Measurements from ENCODE around the gene UQCC3. TPM values are rescaled to one million over a fixed set of nuclear protein-coding genes. Genes with fewer than 3 reads are reported as not detected.

Gene UQCC3
- total and polyA plus RNA-seq, 4 donors, result 3.0 to 12.7 (median 5.3) TPM

DNA sequence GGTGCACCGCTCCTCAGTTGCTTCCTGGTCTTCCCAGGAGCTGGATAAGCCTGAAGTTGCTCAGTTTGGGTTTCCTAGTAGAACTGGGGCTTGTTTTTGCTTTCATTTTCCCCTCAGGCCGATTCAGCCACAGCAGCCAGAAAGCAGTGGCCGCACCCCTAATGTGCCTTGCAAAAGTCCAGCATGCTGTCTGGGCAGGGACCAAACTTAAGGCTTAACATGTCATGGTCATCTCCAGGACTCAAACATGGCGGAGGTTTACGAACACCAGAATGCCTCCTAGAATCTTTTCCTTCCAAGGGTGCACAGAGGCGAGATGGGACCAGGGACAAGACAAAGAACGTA lies 38.5 kb downstream of the UQCC3 start:
- DNase-seq, result peak in 1 of 2 donors; percentile 73
- H3K4me1 ChIP-seq (ENCODE audit: control insufficient read depth in 1 of 2, insufficient read depth in 2 of 2, low read length in 2 of 2), result no peaks in the 10 kb centered on the region
- no peak for ATAC-seq (ENCODE audit: low FRiP score)

GRCh38 chr11:62712276-62712812 lies 40.9 kb downstream of the UQCC3 start:
- H3K27me3 ChIP-seq (ENCODE audit: control insufficient read depth in 1 of 2, insufficient read depth in 2 of 2, low read length in 1 of 2), result no peaks in the 10 kb centered on the region
- intact Hi-C loops (cut with DNase I), result no loop called here
- H3K27ac ChIP-seq (ENCODE audit: low read depth in 1 of 2, low read length in 2 of 2), result no peak overlapping the region
- no peak for ATAC-seq (ENCODE audit: low FRiP score)
- H3K4me3 ChIP-seq (ENCODE audit: low read length in 2 of 2), result no peak overlapping the region
- WGBS, 2 donors, result 70 to 71% methylated on average over 6 of the region's 6 CpGs
- DNase-seq, result peak in 1 of 2 donors; percentile 6
- peaks cover 3 to 19% of the 10 kb centered on the region in 2 donors for H3K36me3 ChIP-seq (ENCODE audit: control insufficient read depth in 1 of 2, insufficient read depth in 2 of 2, low read length in 1 of 2)
- H3K9me3 ChIP-seq (ENCODE audit: control insufficient read depth, low read length), result no peaks in the 10 kb centered on the region
- H3K4me1 ChIP-seq (ENCODE audit: control insufficient read depth in 1 of 2, insufficient read depth in 2 of 2, low read length in 2 of 2), result no peaks in the 10 kb centered on the region

More for the DNA sequence above, 38.5 kb downstream of the UQCC3 start:
- Histone ChIP-seq H3K9me3 (ENCODE audit: control insufficient read depth, low read length) (no peaks in the 10 kb centered on the region), H3K27me3 (ENCODE audit: control insufficient read depth in 1 of 2, insufficient read depth in 2 of 2, low read length in 1 of 2) (no peaks in the 10 kb centered on the region), H3K27ac (ENCODE audit: low read depth in 1 of 2, low read length in 2 of 2) (peak overlapping the region; percentile 20 to 99), H3K36me3 (ENCODE audit: control insufficient read depth in 1 of 2, insufficient read depth in 2 of 2, low read length in 1 of 2) (peaks cover 3 to 12% of the 10 kb centered on the region in 2 donors), H3K4me3 (ENCODE audit: low read length in 2 of 2) (peak overlapping the region; percentile 43 to 55)
- 54 to 56% methylated on average over 7 of the region's 7 CpGs for whole genome bisulfite sequencing, 2 donors
- intact Hi-C loops (cut with DNase I), result no loop called here

DNA sequence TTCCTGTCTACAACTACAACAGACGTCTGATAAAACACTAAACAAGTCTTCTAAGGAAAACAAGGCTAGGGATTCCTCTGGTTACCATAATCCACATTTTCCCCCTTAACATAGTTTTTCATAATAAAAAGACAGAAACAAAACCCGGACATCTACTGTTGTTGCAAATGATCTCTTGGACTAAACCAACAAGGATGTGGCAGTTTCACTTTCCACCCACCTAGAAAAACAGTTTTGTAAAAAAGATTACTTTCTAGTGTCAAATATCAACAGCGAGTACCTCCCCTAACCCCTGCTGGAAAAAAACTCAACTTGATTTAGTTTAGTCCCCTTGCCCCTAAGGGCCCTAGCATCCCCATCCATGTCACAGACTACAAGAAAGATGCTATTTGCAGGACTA lies 41.4 kb downstream of the UQCC3 start:
- no peaks in the 10 kb centered on the region for H3K4me1 ChIP-seq (ENCODE audit: control insufficient read depth in 1 of 2, insufficient read depth in 2 of 2, low read length in 2 of 2)
- no peaks in the 10 kb centered on the region for H3K9me3 ChIP-seq (ENCODE audit: control insufficient read depth, low read length)
- no peaks in the 10 kb centered on the region for H3K27me3 ChIP-seq (ENCODE audit: control insufficient read depth in 1 of 2, insufficient read depth in 2 of 2, low read length in 1 of 2)
- DNase-seq, result no peak
- peaks cover 4 to 21% of the 10 kb centered on the region in 2 donors for H3K36me3 ChIP-seq (ENCODE audit: control insufficient read depth in 1 of 2, insufficient read depth in 2 of 2, low read length in 1 of 2)
- 53% methylated on average over 3 of the region's 3 CpGs for WGBS, 2 donors
- H3K4me3 ChIP-seq (ENCODE audit: low read length in 2 of 2), result no peak overlapping the region
- H3K27ac ChIP-seq (ENCODE audit: low read depth in 1 of 2, low read length in 2 of 2), result no peak overlapping the region
- intact Hi-C loops (cut with DNase I), result no loop called here
- ATAC-seq (ENCODE audit: low FRiP score), result no peak

- Histone ChIP-seq H3K4me1 (ENCODE audit: control insufficient read depth in 1 of 2, insufficient read depth in 2 of 2, low read length in 2 of 2) (no peaks in the 10 kb centered on the region), H3K27ac (ENCODE audit: low read depth in 1 of 2, low read length in 2 of 2) (no peak overlapping the region), H3K27me3 (ENCODE audit: control insufficient read depth in 1 of 2, insufficient read depth in 2 of 2, low read length in 1 of 2) (no peaks in the 10 kb centered on the region), H3K9me3 (ENCODE audit: control insufficient read depth, low read length) (no peaks in the 10 kb centered on the region), H3K36me3 (ENCODE audit: control insufficient read depth in 1 of 2, insufficient read depth in 2 of 2, low read length in 1 of 2) (peaks cover 5 to 22% of the 10 kb centered on the region in 2 donors), H3K4me3 (ENCODE audit: low read length in 2 of 2) (no peak overlapping the region)
- ATAC-seq (ENCODE audit: low FRiP score), result no peak
- 79 to 80% methylated on average over 2 of the region's 2 CpGs for WGBS, 2 donors
- intact Hi-C loops (cut with DNase I), result no loop called here
- peak in 1 of 2 donors; percentile 14 for DNase-seq
These were observed 41.9 kb downstream of the UQCC3 start for GRCh38 chr11:62713343-62713742.

GRCh38 chr11:62715150-62716130 lies 44.0 kb downstream of the UQCC3 start:
- Histone ChIP-seq H3K27ac (ENCODE audit: low read depth in 1 of 2, low read length in 2 of 2) (no peak overlapping the region), H3K9me3 (ENCODE audit: control insufficient read depth, low read length) (no peaks in the 10 kb centered on the region), H3K36me3 (ENCODE audit: control insufficient read depth in 1 of 2, insufficient read depth in 2 of 2, low read length in 1 of 2) (peaks cover 9 to 23% of the 10 kb centered on the region in 2 donors), H3K4me1 (ENCODE audit: control insufficient read depth in 1 of 2, insufficient read depth in 2 of 2, low read length in 2 of 2) (no peaks in the 10 kb centered on the region), H3K27me3 (ENCODE audit: control insufficient read depth in 1 of 2, insufficient read depth in 2 of 2, low read length in 1 of 2) (no peaks in the 10 kb centered on the region), H3K4me3 (ENCODE audit: low read length in 2 of 2) (no peak overlapping the region)
- ATAC-seq (ENCODE audit: low FRiP score), result no peak
- 88% methylated on average over 22 to 24 of the region's 24 CpGs for WGBS, 2 donors
- intact Hi-C loops (cut with DNase I), result no loop called here
- no peak for DNase-seq

DNA sequence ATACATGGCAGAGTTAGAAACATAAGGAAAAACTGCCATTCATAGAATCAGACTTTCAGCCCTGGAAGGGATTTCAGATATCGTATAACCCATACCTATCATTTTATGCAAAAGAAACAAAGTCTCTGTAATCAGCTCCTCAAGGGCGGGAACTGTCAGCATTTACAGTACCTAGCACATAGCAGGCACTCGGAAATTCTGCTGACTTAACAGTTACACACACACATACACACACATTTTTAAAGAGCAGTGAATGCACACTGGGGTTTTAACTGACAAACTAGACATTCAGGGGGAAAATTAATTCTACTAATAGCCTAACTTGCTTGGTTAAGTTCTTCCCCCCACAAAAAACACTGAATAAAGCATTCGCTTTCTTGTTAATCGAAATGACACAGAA lies 44.7 kb downstream of the UQCC3 start:
- H3K4me1 ChIP-seq (ENCODE audit: control insufficient read depth in 1 of 2, insufficient read depth in 2 of 2, low read length in 2 of 2), result no peaks in the 10 kb centered on the region
- H3K36me3 ChIP-seq (ENCODE audit: control insufficient read depth in 1 of 2, insufficient read depth in 2 of 2, low read length in 1 of 2), result peaks cover 9 to 23% of the 10 kb centered on the region in 2 donors
- intact Hi-C loops (cut with DNase I), result no loop called here
- H3K27ac ChIP-seq (ENCODE audit: low read depth in 1 of 2, low read length in 2 of 2), result no peak overlapping the region
- H3K9me3 ChIP-seq (ENCODE audit: control insufficient read depth, low read length), result no peaks in the 10 kb centered on the region
- DNase-seq (no peak), ATAC-seq (ENCODE audit: low FRiP score) (no peak)
- H3K27me3 ChIP-seq (ENCODE audit: control insufficient read depth in 1 of 2, insufficient read depth in 2 of 2, low read length in 1 of 2), result no peaks in the 10 kb centered on the region
- H3K4me3 ChIP-seq (ENCODE audit: low read length in 2 of 2), result no peak overlapping the region
- 83 to 87% methylated on average over 5 of the region's 5 CpGs for WGBS, 2 donors

- Histone ChIP-seq H3K27me3 (ENCODE audit: control insufficient read depth in 1 of 2, insufficient read depth in 2 of 2, low read length in 1 of 2) (no peaks in the 10 kb centered on the region), H3K9me3 (ENCODE audit: control insufficient read depth, low read length) (no peaks in the 10 kb centered on the region), H3K4me3 (ENCODE audit: low read length in 2 of 2) (no peak overlapping the region), H3K4me1 (ENCODE audit: control insufficient read depth in 1 of 2, insufficient read depth in 2 of 2, low read length in 2 of 2) (no peaks in the 10 kb centered on the region), H3K36me3 (ENCODE audit: control insufficient read depth in 1 of 2, insufficient read depth in 2 of 2, low read length in 1 of 2) (peaks cover 14 to 23% of the 10 kb centered on the region in 2 donors), H3K27ac (ENCODE audit: low read depth in 1 of 2, low read length in 2 of 2) (no peak overlapping the region)
- DNase-seq, result no peak
- intact Hi-C loops (cut with DNase I), result no loop called here
- no peak for ATAC-seq (ENCODE audit: low FRiP score)
- WGBS, 2 donors, result 83 to 86% methylated on average over 11 of the region's 11 CpGs
These were observed 45.3 kb downstream of the UQCC3 start for GRCh38 chr11:62716816-62717215.

- 81 to 82% methylated on average over 2 of the region's 2 CpGs for WGBS, 2 donors
These were observed 48.0 kb downstream of the UQCC3 start for GRCh38 chr11:62719302-62719978.

More at GRCh38 chr11:62719302-62719978, 48.0 kb downstream of the UQCC3 start:
- Histone ChIP-seq H3K9me3 (ENCODE audit: control insufficient read depth, low read length) (no peaks in the 10 kb centered on the region), H3K27me3 (ENCODE audit: control insufficient read depth in 1 of 2, insufficient read depth in 2 of 2, low read length in 1 of 2) (no peaks in the 10 kb centered on the region), H3K4me1 (ENCODE audit: control insufficient read depth in 1 of 2, insufficient read depth in 2 of 2, low read length in 2 of 2) (no peaks in the 10 kb centered on the region), H3K4me3 (ENCODE audit: low read length in 2 of 2) (no peak overlapping the region), H3K36me3 (ENCODE audit: control insufficient read depth in 1 of 2, insufficient read depth in 2 of 2, low read length in 1 of 2) (peaks cover 16 to 21% of the 10 kb centered on the region in 2 donors), H3K27ac (ENCODE audit: low read depth in 1 of 2, low read length in 2 of 2) (no peak overlapping the region)
- intact Hi-C loops (cut with DNase I), result no loop called here
- ATAC-seq (ENCODE audit: low FRiP score) (no peak), DNase-seq (no peak)
